Measurements from ENCODE around the gene OAS3. TPM values are rescaled to one million over a fixed set of nuclear protein-coding genes. Genes with fewer than 3 reads are reported as not detected.
"Not testable (repeated sequence)": the region's sequence is repeated elsewhere in the genome, so short reads cannot be mapped to it uniquely, and the experiment has no call there.

OAS3 gene
- 7.1 and 24.7 TPM in 2 replicates for total RNA-seq

GRCh38 chr12:112937741-112938719, at the start of gene OAS3:
TSS of gene OAS3 (plus strand) at chr12:112938474. CDS start at chr12:112938531, 57 bp downstream.
- peak; percentile 73 for DNase-seq (ENCODE audit: low read depth)

- DNase-seq (ENCODE audit: low read depth) = no peak
Observed at GRCh38 chr12:112891093-112892024, 46.9 kb upstream of the OAS3 start.

GRCh38 chr12:112892856-112893255, 45.4 kb upstream of the OAS3 start:
- DNase-seq (ENCODE audit: low read depth) = no peak

GRCh38 chr12:112894128-112894527, 44.1 kb upstream of the OAS3 start:
- no peak for DNase-seq (ENCODE audit: low read depth)

GRCh38 chr12:112898380-112898779, 39.9 kb upstream of the OAS3 start:
- DNase-seq (ENCODE audit: low read depth) = no peak

GRCh38 chr12:112900298-112901145, 37.8 kb upstream of the OAS3 start:
- DNase-seq (ENCODE audit: low read depth) = peak; percentile 58

GRCh38 chr12:112901271-112901670, 37.0 kb upstream of the OAS3 start:
- DNase-seq (ENCODE audit: low read depth) = peak; percentile 52

GRCh38 chr12:112904571-112904970, 33.7 kb upstream of the OAS3 start:
- DNase-seq (ENCODE audit: low read depth) = no peak

- peak; percentile 38 for DNase-seq (ENCODE audit: low read depth)
Observed at GRCh38 chr12:112905451-112906089, 32.7 kb upstream of the OAS3 start.

GRCh38 chr12:112906712-112907414, 31.4 kb upstream of the OAS3 start, which contains the start of gene OAS1:
TSS of gene OAS1 (plus strand) at chr12:112906962. CDS start at chr12:112907040, 78 bp downstream.
- DNase-seq (ENCODE audit: low read depth) = peak; percentile 80

- no peak for DNase-seq (ENCODE audit: low read depth)
Observed at GRCh38 chr12:112907415-112908157, 30.7 kb upstream of the OAS3 start.

GRCh38 chr12:112908548-112908947, 29.7 kb upstream of the OAS3 start:
- no peak for DNase-seq (ENCODE audit: low read depth)

- no peak for DNase-seq (ENCODE audit: low read depth)
Observed at GRCh38 chr12:112909693-112910092, 28.6 kb upstream of the OAS3 start.

GRCh38 chr12:112913038-112913688, 25.1 kb upstream of the OAS3 start:
- DNase-seq (ENCODE audit: low read depth) = no peak

GRCh38 chr12:112913888-112914287, 24.4 kb upstream of the OAS3 start:
- not testable (repeated sequence) for DNase-seq (ENCODE audit: low read depth)

GRCh38 chr12:112916270-112916669, 22.0 kb upstream of the OAS3 start:
- DNase-seq (ENCODE audit: low read depth) = peak; percentile 90

GRCh38 chr12:112919121-112919520, 19.2 kb upstream of the OAS3 start:
- no peak for DNase-seq (ENCODE audit: low read depth)

GRCh38 chr12:112924986-112925385, 13.3 kb upstream of the OAS3 start:
- peak; percentile 31 for DNase-seq (ENCODE audit: low read depth)

Measured in renal cortical epithelial cell (primary cell).